22Rv1 (cell line): ENCODE measurements around the gene TTLL6.

ENCODE experiments used
- CTCF ChIP-seq: fragments of 450-650 bp; IDR thresholded peaks from 2 replicates; pipeline ENCODE4 v1.5.1; 2017; ENCODE audit warnings: mild to moderate bottlenecking
- ZFX ChIP-seq: fragments of 450-650 bp; IDR thresholded peaks from 2 replicates; pipeline ENCODE4 v1.6.1; 2017; ENCODE audit warnings: antibody characterized with exemption, borderline replicate concordance

DNA sequence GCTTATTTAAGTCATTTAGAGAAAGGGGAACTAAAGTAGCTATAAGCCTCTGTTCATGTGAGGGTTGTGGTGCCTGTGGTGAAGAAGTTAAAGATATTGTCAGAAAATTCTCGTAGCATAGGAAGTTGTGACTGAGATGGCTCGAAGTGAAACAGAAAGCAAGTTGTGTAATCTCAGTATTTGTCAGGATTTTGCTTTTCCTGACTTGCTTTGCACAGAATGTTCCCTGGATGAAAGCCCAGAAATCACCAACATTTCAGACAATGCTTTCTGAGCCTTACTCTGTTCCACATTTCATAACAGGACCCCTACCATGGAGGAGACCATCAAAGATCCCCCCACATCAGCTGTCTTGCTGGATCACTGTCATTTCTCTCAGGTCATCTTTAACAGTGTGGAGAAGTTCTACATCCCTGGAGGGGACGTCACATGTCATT lies 24.4 kb upstream of the TTLL6 start:
- no peak for TF ChIP-seq CTCF
- TF ChIP-seq ZFX, result no peak
